Subcutaneous abdominal adipose tissue (tissue), 5 donors: ENCODE data around the gene TBC1D22A.

ENCODE experiments used
- H3K27ac ChIP-seq: one replicate; pipeline ENCODE4 v1.7.0; 2013; ENCODE audit warnings: low read depth, mild to moderate bottlenecking, inconsistent platforms, low read length, moderate library complexity
- H3K27me3 ChIP-seq, 5 donors: one replicate each; pipeline ENCODE4 v1.7.0; 2013; ENCODE audit warnings: low read length in 5 of 5, inconsistent platforms in 1 of 5; ENCODE audit not compliant: control insufficient read depth in 5 of 5, insufficient read depth in 4 of 5
- H3K36me3 ChIP-seq, 5 donors: one replicate each; pipeline ENCODE4 v1.7.0; 2013; ENCODE audit warnings: low read length in 5 of 5; ENCODE audit not compliant: control insufficient read depth in 5 of 5, insufficient read depth in 5 of 5
- H3K4me1 ChIP-seq, 5 donors: one replicate each; pipeline ENCODE4 v1.7.0; 2013; ENCODE audit warnings: low read length in 5 of 5, mild to moderate bottlenecking in 3 of 5, moderate library complexity in 1 of 5; ENCODE audit not compliant: control insufficient read depth in 5 of 5, insufficient read depth in 5 of 5
- H3K4me3 ChIP-seq, 5 donors: one replicate each; pipeline ENCODE4 v1.7.0; 2013; ENCODE audit warnings: low read length in 5 of 5, low read depth in 1 of 5
- H3K9ac ChIP-seq, 5 donors: one replicate each; pipeline ENCODE4 v1.7.0; 2013; ENCODE audit warnings: low read length in 5 of 5, mild to moderate bottlenecking in 4 of 5, moderate library complexity in 3 of 5
- H3K9me3 ChIP-seq, 5 donors: one replicate each; pipeline ENCODE4 v1.7.0; 2013; ENCODE audit warnings: low read length in 5 of 5; ENCODE audit not compliant: control insufficient read depth in 5 of 5
- donor health status: healthy.
- donor health status: healthy.
- donor health status: healthy.
- donor health status: healthy.
- donor health status: healthy.

TBC1D22A gene

GRCh38 chr22:46852771-46853170 lies 90.3 kb downstream of the TBC1D22A start:
- H3K4me1 ChIP-seq, result peaks cover 0 to 14% (median 10%) of the 10 kb centered on the region in 5 donors
- no peak overlapping the region for H3K4me3 ChIP-seq
- H3K9me3 ChIP-seq, result no peaks in the 10 kb centered on the region
- H3K9ac ChIP-seq, result no peak overlapping the region
- no peak overlapping the region for H3K27ac ChIP-seq
- H3K36me3 ChIP-seq, result peaks cover 2 to 27% (median 9%) of the 10 kb centered on the region in 5 donors
- H3K27me3 ChIP-seq, result no peaks in the 10 kb centered on the region

GRCh38 chr22:46853191-46853590 lies 90.7 kb downstream of the TBC1D22A start:
- H3K36me3 ChIP-seq, result peaks cover 2 to 27% (median 9%) of the 10 kb centered on the region in 5 donors
- peak overlapping the region; percentile 16 for H3K27ac ChIP-seq
- no peaks in the 10 kb centered on the region for H3K9me3 ChIP-seq
- H3K9ac ChIP-seq, result no peak overlapping the region
- H3K27me3 ChIP-seq, result no peaks in the 10 kb centered on the region
- no peak overlapping the region for H3K4me3 ChIP-seq
- peaks cover 0 to 14% (median 10%) of the 10 kb centered on the region in 5 donors for H3K4me1 ChIP-seq

GRCh38 chr22:46854125-46854870 lies 91.8 kb downstream of the TBC1D22A start:
- H3K36me3 ChIP-seq, result peaks cover 2 to 23% (median 9%) of the 10 kb centered on the region in 5 donors
- H3K27me3 ChIP-seq, result no peaks in the 10 kb centered on the region
- peak overlapping the region; percentile 30 for H3K27ac ChIP-seq
- peak overlapping the region in 1 of 5 donors; percentile 25 for H3K9ac ChIP-seq
- peaks cover 0 to 14% (median 10%) of the 10 kb centered on the region in 5 donors for H3K4me1 ChIP-seq
- H3K4me3 ChIP-seq, result peak overlapping the region in 4 of 5 donors; percentile 41 to 55 (median 46)
- no peaks in the 10 kb centered on the region for H3K9me3 ChIP-seq

GRCh38 chr22:46855681-46856080 lies 93.2 kb downstream of the TBC1D22A start:
- peaks cover 0 to 14% (median 10%) of the 10 kb centered on the region in 5 donors for H3K4me1 ChIP-seq
- no peaks in the 10 kb centered on the region for H3K9me3 ChIP-seq
- no peaks in the 10 kb centered on the region for H3K27me3 ChIP-seq
- no peak overlapping the region for H3K27ac ChIP-seq
- H3K36me3 ChIP-seq, result peaks cover under 1 to 18% (median 7%) of the 10 kb centered on the region in 5 donors
- no peak overlapping the region for H3K4me3 ChIP-seq
- H3K9ac ChIP-seq, result no peak overlapping the region

- Histone ChIP-seq H3K36me3 (peaks cover 0 to 11% (median 5%) of the 10 kb centered on the region in 5 donors), H3K4me3 (no peak overlapping the region), H3K4me1 (peaks cover 0 to 16% (median 10%) of the 10 kb centered on the region in 5 donors), H3K27ac (no peak overlapping the region), H3K9me3 (no peaks in the 10 kb centered on the region), H3K27me3 (no peaks in the 10 kb centered on the region), H3K9ac (no peak overlapping the region)
Measured at GRCh38 chr22:46856661-46857060, 94.2 kb downstream of the TBC1D22A start.

- Histone ChIP-seq H3K4me1 (peaks cover 0 to 17% (median 10%) of the 10 kb centered on the region in 5 donors), H3K9ac (no peak overlapping the region), H3K9me3 (no peaks in the 10 kb centered on the region), H3K36me3 (peaks cover 0 to 10% (median 4%) of the 10 kb centered on the region in 5 donors), H3K27ac (no peak overlapping the region), H3K27me3 (no peaks in the 10 kb centered on the region), H3K4me3 (no peak overlapping the region)
Measured at GRCh38 chr22:46857142-46857884, 94.9 kb downstream of the TBC1D22A start.

GRCh38 chr22:46857885-46858143 lies 95.4 kb downstream of the TBC1D22A start:
- Histone ChIP-seq H3K4me3 (no peak overlapping the region), H3K27me3 (no peaks in the 10 kb centered on the region), H3K9ac (no peak overlapping the region), H3K27ac (no peak overlapping the region), H3K36me3 (peaks cover 0 to 5% (median under 1%) of the 10 kb centered on the region in 5 donors), H3K9me3 (no peaks in the 10 kb centered on the region), H3K4me1 (peaks cover 0 to 17% (median 10%) of the 10 kb centered on the region in 5 donors)

- no peaks in the 10 kb centered on the region for H3K27me3 ChIP-seq
- H3K36me3 ChIP-seq, result peaks cover 0 to under 1% (median 0%) of the 10 kb centered on the region in 5 donors
- H3K4me1 ChIP-seq, result peaks cover 0 to 17% (median 10%) of the 10 kb centered on the region in 5 donors
- H3K9ac ChIP-seq, result no peak overlapping the region
- H3K4me3 ChIP-seq, result no peak overlapping the region
- H3K9me3 ChIP-seq, result no peaks in the 10 kb centered on the region
- H3K27ac ChIP-seq, result no peak overlapping the region
Measured at GRCh38 chr22:46858181-46858771, 95.8 kb downstream of the TBC1D22A start.

GRCh38 chr22:46860562-46860961 lies 98.1 kb downstream of the TBC1D22A start:
- Histone ChIP-seq H3K4me1 (peaks cover 0 to 11% (median 0%) of the 10 kb centered on the region in 5 donors), H3K27ac (no peak overlapping the region), H3K9me3 (no peaks in the 10 kb centered on the region), H3K36me3 (peaks cover 0 to 4% (median 0%) of the 10 kb centered on the region in 5 donors), H3K9ac (no peak overlapping the region), H3K4me3 (no peak overlapping the region), H3K27me3 (no peaks in the 10 kb centered on the region)
